HEK293 (cell line): ENCODE results near the gene BCL7A.
"Not testable (repeated sequence)": the region's sequence is repeated elsewhere in the genome, so short reads cannot be mapped to it uniquely, and the experiment has no call there.

Source experiments
- CTCF ChIA-PET: fragments of 350-600 bp; formaldehyde crosslinking; extraction: SDS; loops from one replicate; lab custom pipeline; 2021; ENCODE audit warnings: antibody characterized with exemption; lab: Yijun Ruan, JAX
- POLR2A ChIA-PET: fragments of 300-600 bp; formaldehyde crosslinking; extraction: SDS; loops from one replicate; lab custom pipeline; 2020; ENCODE audit warnings: antibody characterized with exemption, inconsistent platforms; lab: Yijun Ruan, JAX
- H3K27ac ChIP-seq: fragments of 200-500 bp; sonication (Bioruptor generic); 2 replicates; pipeline ENCODE4 v1.5.1; 2014; ENCODE audit warnings: low read depth, low read length, control low read depth, inconsistent platforms; ENCODE audit errors: extremely low read depth
- H3K36me3 ChIP-seq, 2 experiments: fragments of 200-500 bp in 1 of 2; sonication (Bioruptor generic) in 1 of 2; 1 replicate in 1 of 2; 2 replicates in 1 of 2; pipeline ENCODE4 v1.5.1; 2014 to 2017; ENCODE audit warnings: inconsistent platforms in 2 of 2, low read length in 2 of 2; ENCODE audit not compliant: control insufficient read depth in 2 of 2, insufficient read depth in 1 of 2
- H3K4me1 ChIP-seq: fragments of 200-500 bp; sonication (Bioruptor generic); 2 replicates; pipeline ENCODE4 v1.5.1; 2014; ENCODE audit warnings: mild to moderate bottlenecking, low read length, inconsistent platforms; ENCODE audit not compliant: control insufficient read depth, insufficient read depth
- H3K4me3 ChIP-seq: 2 replicates; pipeline ENCODE4 v1.5.1; 2011; ENCODE audit warnings: low read depth, mild to moderate bottlenecking, control low read depth, low read length, moderate library complexity
- H3K9me3 ChIP-seq: fragments of 200-500 bp; sonication (Bioruptor generic); 2 replicates; pipeline ENCODE4 v1.5.1; 2014; ENCODE audit warnings: low read depth, low read length, inconsistent platforms; ENCODE audit not compliant: control insufficient read depth, insufficient read depth
- BCL11B ChIP-seq: fragments of 450-650 bp; formaldehyde crosslinking; IDR thresholded peaks from 2 replicates; pipeline ENCODE4 v1.5.1; 2016; ENCODE audit warnings: low read depth, missing biosample characterization, missing genetic modification characterization
- ELK4 ChIP-seq: IDR thresholded peaks from 2 replicates; pipeline ENCODE4 v1.6.1; 2011; ENCODE audit warnings: mild to moderate bottlenecking, low read depth, low read length, borderline replicate concordance
- KLF1 ChIP-seq: fragments of 450-650 bp; formaldehyde crosslinking; IDR thresholded peaks from 2 replicates; pipeline ENCODE4 v1.5.1; 2016; ENCODE audit warnings: missing biosample characterization, missing genetic modification characterization
- PATZ1 ChIP-seq: fragments of 450-650 bp; formaldehyde crosslinking; IDR thresholded peaks from 2 replicates; pipeline ENCODE4 v1.5.1; 2016; ENCODE audit warnings: missing biosample characterization, missing genetic modification characterization
- TCF7L2 ChIP-seq: IDR thresholded peaks from 2 replicates; pipeline ENCODE4 v1.6.1; 2011; ENCODE audit warnings: low read depth, mild to moderate bottlenecking, inconsistent platforms, low read length, moderate library complexity, borderline replicate concordance
- ZNF112 ChIP-seq: fragments of 450-650 bp; formaldehyde crosslinking; IDR thresholded peaks from 2 replicates; pipeline ENCODE4 v1.5.0; 2017; ENCODE audit warnings: missing biosample characterization, missing genetic modification characterization
- ZNF121 ChIP-seq: fragments of 450-650 bp; formaldehyde crosslinking; IDR thresholded peaks from 2 replicates; pipeline ENCODE4 v1.5.1; 2016; ENCODE audit warnings: missing biosample characterization, missing genetic modification characterization
- ZNF146 ChIP-seq: fragments of 450-650 bp; formaldehyde crosslinking; IDR thresholded peaks from 2 replicates; pipeline ENCODE4 v1.5.1; 2016; ENCODE audit warnings: missing biosample characterization, missing genetic modification characterization
- ZNF148 ChIP-seq: fragments of 450-650 bp; formaldehyde crosslinking; IDR thresholded peaks from 2 replicates; pipeline ENCODE4 v1.5.0; 2017; ENCODE audit warnings: missing biosample characterization, missing genetic modification characterization, borderline replicate concordance
- ZNF169 ChIP-seq: fragments of 450-650 bp; formaldehyde crosslinking; IDR thresholded peaks from 2 replicates; pipeline ENCODE4 v1.5.1; 2016; ENCODE audit warnings: missing biosample characterization, missing genetic modification characterization
- ZNF2 ChIP-seq: fragments of 450-650 bp; formaldehyde crosslinking; IDR thresholded peaks from 2 replicates; pipeline ENCODE4 v1.5.1; 2016; ENCODE audit warnings: missing biosample characterization, missing genetic modification characterization
- ZNF354C ChIP-seq: fragments of 450-650 bp; formaldehyde crosslinking; IDR thresholded peaks from 2 replicates; pipeline ENCODE4 v1.5.1; 2016; ENCODE audit warnings: missing biosample characterization, missing genetic modification characterization, low read depth, borderline replicate concordance
- ZNF37A ChIP-seq: fragments of 450-650 bp; IDR thresholded peaks from 2 replicates; pipeline ENCODE4 v1.5.1; 2018; ENCODE audit warnings: missing biosample characterization, missing genetic modification characterization
- ZNF510 ChIP-seq: fragments of 450-650 bp; formaldehyde crosslinking; IDR thresholded peaks from 2 replicates; pipeline ENCODE4 v1.5.1; 2018; ENCODE audit warnings: mild to moderate bottlenecking, missing genetic modification characterization, missing biosample characterization; ENCODE audit not compliant: insufficient replicate concordance
- ZNF529 ChIP-seq: fragments of 450-650 bp; formaldehyde crosslinking; IDR thresholded peaks from 2 replicates; pipeline ENCODE4 v1.5.1; 2017; ENCODE audit warnings: missing genetic modification characterization, missing biosample characterization; ENCODE audit not compliant: insufficient replicate concordance
- ZNF629 ChIP-seq: fragments of 450-650 bp; formaldehyde crosslinking; IDR thresholded peaks from 2 replicates; pipeline ENCODE4 v1.5.1; 2017; ENCODE audit warnings: missing biosample characterization, missing genetic modification characterization
- ZNF660 ChIP-seq: fragments of 450-650 bp; IDR thresholded peaks from 2 replicates; pipeline ENCODE4 v1.5.1; 2018; ENCODE audit warnings: missing biosample characterization, mild to moderate bottlenecking, missing genetic modification characterization
- ZNF747 ChIP-seq: fragments of 450-650 bp; formaldehyde crosslinking; IDR thresholded peaks from 2 replicates; pipeline ENCODE4 v1.5.1; 2016; ENCODE audit warnings: missing biosample characterization, missing genetic modification characterization
- ZSCAN4 ChIP-seq: fragments of 450-650 bp; formaldehyde crosslinking; IDR thresholded peaks from 2 replicates; pipeline ENCODE4 v1.5.1; 2017; ENCODE audit warnings: missing biosample characterization, missing genetic modification characterization
- ZXDB ChIP-seq: fragments of 450-650 bp; formaldehyde crosslinking; IDR thresholded peaks from 2 replicates; pipeline ENCODE4 v1.5.1; 2016; ENCODE audit warnings: missing biosample characterization, missing genetic modification characterization

The BCL7A gene

GRCh38 chr12:122040579-122041386 lies 19.1 kb downstream of the BCL7A start:
- Histone ChIP-seq H3K4me3 (no peak overlapping the region), H3K36me3 (peaks cover 59 to 63% of the 10 kb centered on the region in 2 experiments; a peak in 2 of 3 replicates), H3K27ac (no peak overlapping the region), H3K4me1 (no peaks in the 10 kb centered on the region), H3K9me3 (no peaks in the 10 kb centered on the region)
- CTCF ChIA-PET: no interaction called here
- TF ChIP-seq ZSCAN4 (tag by site-specific recombination) (no peak), ZNF146 (tag by site-specific recombination) (no peak), KLF1 (tag by site-specific recombination) (no peak), ZNF529 (no peak), ZXDB (tag by site-specific recombination) (no peak), ZNF169 (tag by site-specific recombination) (no peak), ZNF660 (no peak), BCL11B (tag by site-specific recombination) (no peak), TCF7L2 (no peak), PATZ1 (tag by site-specific recombination) (no peak), ZNF747 (no peak), ZNF510 (tag by site-specific recombination) (no peak), ELK4 (no peak), ZNF148 (tag by site-specific recombination) (no peak), ZNF37A (tag by site-specific recombination) (no peak), ZNF354C (no peak), ZNF112 (tag by site-specific recombination) (no peak), ZNF2 (tag by site-specific recombination) (no peak), ZNF629 (tag by site-specific recombination) (no peak)
- POLR2A ChIA-PET: no interaction called here

GRCh38 chr12:122041458-122041857 lies 19.8 kb downstream of the BCL7A start:
- TF ChIP-seq ZNF121 (tag by site-specific recombination): peak; percentile 99
- H3K9me3 ChIP-seq, CTCF ChIA-PET, H3K27ac ChIP-seq, H3K4me3 ChIP-seq, POLR2A ChIA-PET, H3K4me1 ChIP-seq: not testable (repeated sequence)
- peaks cover 55 to 63% of the 10 kb centered on the region in 2 experiments; a peak in 2 of 3 replicates for H3K36me3 ChIP-seq
